Esophagus squamous epithelium (tissue), 5 donors: ENCODE data around the gene NCKIPSD. TPM values are rescaled to one million over a fixed set of nuclear protein-coding genes. Genes with fewer than 3 reads are reported as not detected.

ENCODE experiments used
- DNase-seq: peaks from one replicate; lab custom pipeline; 2025; lab: John Stamatoyannopoulos, UW
- H3K27ac ChIP-seq, 4 donors: fragments of 200-600 bp; sonication (generic); one replicate each; pipeline ENCODE4 v1.5.1; 2016 to 2019; ENCODE audit warnings: mild to moderate bottlenecking in 1 of 4
- H3K27me3 ChIP-seq, 4 donors: fragments of 200-600 bp; sonication (generic); 1 replicate in 3 of 4; 2 replicates in 1 of 4; pipeline versions ENCODE4 v1.5.1 to v1.6.0; 2017 to 2021; ENCODE audit warnings: antibody characterized with exemption in 1 of 4
- H3K36me3 ChIP-seq, 3 donors: fragments of 200-600 bp; sonication (generic); one replicate each; pipeline ENCODE4 v1.5.1; 2016 to 2019
- H3K4me1 ChIP-seq, 3 donors: fragments of 200-600 bp; sonication (generic); one replicate each; pipeline ENCODE4 v1.5.1; 2017 to 2019
- H3K4me3 ChIP-seq, 4 donors: fragments of 200-600 bp; sonication (generic); 1 replicate in 3 of 4; 2 replicates in 1 of 4; pipeline ENCODE4 v1.5.1; 2016 to 2019; ENCODE audit warnings: mild to moderate bottlenecking in 2 of 4, moderate library complexity in 1 of 4
- H3K9me3 ChIP-seq, 3 donors: fragments of 200-600 bp; sonication (generic); one replicate each; pipeline ENCODE4 v1.5.1; 2016 to 2019
- POLR2A ChIP-seq, 4 donors: fragments of 450-650 bp; IDR thresholded peaks; one replicate each; pipeline ENCODE4 v1.6.1; 2017; ENCODE audit warnings: antibody characterized with exemption in 4 of 4, mild to moderate bottlenecking in 4 of 4, moderate library complexity in 3 of 4
- WGBS, 2 donors: methylation state at CpG; one replicate each; pipeline ENCODE4 v1.1.5; 2018; 5-methylcytosine and 5-hydroxymethylcytosine counted together
- intact Hi-C: fragments of 100-400 bp; cut with DNase I; formaldehyde crosslinking; loops from one replicate; pipeline ENCODE4 v1.15.0; 2022
- total RNA-seq, 4 donors: library from RNA; depleted of rRNA; stranded (reverse); fragments of >200 nt; gene quantifications; one replicate each; pipeline ENCODE4 v1.1.0, GENCODE V29; 2016
- TF ChIP-seq, protein P1 (sequence below), 6 experiments: fragments of 450-650 bp in 4 of 6; fragments of 200-600 bp in 2 of 6; sonication (generic) in 2 of 6; IDR thresholded peaks; one replicate each; pipeline ENCODE4 v1.5.1; 2016 to 2019; ENCODE audit warnings: antibody characterized with exemption in 6 of 6, mild to moderate bottlenecking in 4 of 6, moderate library complexity in 4 of 6
- donor health status: DM: yes; HTN: yes; CAD: no.

NCKIPSD gene
- total RNA-seq, 4 donors from 2014 or later = 12.4 to 16.8 (median 15.0) TPM

DNA sequence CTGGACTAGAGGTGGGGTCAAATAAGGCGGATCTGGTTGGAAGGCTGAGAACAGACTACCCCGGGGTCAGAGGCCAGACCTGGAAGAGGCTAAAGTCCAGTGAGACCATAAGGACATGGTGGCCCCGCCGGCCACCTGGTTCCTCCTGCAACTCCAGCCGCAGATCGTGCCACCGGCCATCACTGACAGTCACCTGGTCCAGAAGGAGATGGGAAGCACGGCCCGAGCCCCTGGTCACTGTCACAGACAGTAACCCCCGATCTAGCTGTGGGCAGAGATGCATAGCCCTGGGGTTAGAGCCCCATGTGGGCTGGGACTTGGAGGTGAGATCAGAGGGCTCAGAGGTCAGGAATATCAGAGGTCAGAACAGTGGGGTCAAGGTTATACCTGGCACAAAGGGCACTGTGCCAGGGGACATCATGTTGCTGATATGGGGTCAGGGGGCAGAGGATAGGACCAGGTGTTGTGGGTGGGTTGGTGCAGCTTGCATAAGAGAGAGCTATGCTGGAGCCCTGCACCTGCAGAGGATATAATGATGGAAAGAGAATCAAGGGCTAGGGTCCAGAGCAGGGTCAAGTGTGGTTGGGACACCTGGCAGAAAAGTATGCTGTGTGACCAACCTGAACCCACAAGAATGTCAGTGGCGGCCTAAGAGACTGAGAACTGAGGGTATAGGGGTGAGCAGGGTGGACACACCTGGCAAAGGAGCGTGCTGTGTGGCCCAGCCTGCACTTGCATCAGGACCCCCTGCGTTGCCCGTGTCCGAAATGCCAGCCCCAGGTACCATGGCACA is 32.6 kb downstream of the NCKIPSD start:
- Histone ChIP-seq H3K4me1 (peaks cover 13 to 19% (median 16%) of the 10 kb centered on the region in 3 donors), H3K4me3 (no peak overlapping the region), H3K9me3 (no peaks in the 10 kb centered on the region), H3K27me3 (peaks cover 0 to 21% (median 0%) of the 10 kb centered on the region in 4 donors), H3K27ac (no peak overlapping the region), H3K36me3 (no peaks in the 10 kb centered on the region)
- intact Hi-C loops = no loop called here
- DNase-seq = no peak
- WGBS, 2 donors = 90% methylated on average over 9 to 13 of the region's 15 CpGs
- no peak for TF ChIP-seq POLR2A (IDR thresholded peaks at IDR 0.05)
- TF ChIP-seq, protein P1, sequence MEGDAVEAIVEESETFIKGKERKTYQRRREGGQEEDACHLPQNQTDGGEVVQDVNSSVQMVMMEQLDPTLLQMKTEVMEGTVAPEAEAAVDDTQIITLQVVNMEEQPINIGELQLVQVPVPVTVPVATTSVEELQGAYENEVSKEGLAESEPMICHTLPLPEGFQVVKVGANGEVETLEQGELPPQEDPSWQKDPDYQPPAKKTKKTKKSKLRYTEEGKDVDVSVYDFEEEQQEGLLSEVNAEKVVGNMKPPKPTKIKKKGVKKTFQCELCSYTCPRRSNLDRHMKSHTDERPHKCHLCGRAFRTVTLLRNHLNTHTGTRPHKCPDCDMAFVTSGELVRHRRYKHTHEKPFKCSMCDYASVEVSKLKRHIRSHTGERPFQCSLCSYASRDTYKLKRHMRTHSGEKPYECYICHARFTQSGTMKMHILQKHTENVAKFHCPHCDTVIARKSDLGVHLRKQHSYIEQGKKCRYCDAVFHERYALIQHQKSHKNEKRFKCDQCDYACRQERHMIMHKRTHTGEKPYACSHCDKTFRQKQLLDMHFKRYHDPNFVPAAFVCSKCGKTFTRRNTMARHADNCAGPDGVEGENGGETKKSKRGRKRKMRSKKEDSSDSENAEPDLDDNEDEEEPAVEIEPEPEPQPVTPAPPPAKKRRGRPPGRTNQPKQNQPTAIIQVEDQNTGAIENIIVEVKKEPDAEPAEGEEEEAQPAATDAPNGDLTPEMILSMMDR (IDR thresholded peaks at IDR 0.05) = no peak

DNA sequence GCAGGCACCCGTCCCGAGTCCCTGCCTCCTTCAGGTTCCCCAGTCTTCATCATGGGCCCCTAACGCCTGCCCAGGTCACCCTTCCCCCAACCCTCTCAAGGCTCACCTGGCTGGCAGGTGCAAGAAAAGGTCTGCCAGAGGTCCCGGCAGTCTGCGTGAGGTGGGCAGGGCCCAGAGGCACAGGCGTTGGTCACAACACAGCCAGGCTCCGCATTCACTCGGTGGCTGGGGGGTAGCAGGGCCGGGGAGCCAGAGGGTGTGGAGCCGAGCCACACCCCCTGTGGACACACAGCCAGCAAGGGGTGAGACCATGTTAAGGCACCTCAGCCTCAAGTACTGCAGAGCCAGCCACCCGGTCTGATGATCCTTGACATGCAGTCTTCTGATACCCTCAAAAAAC is 33.9 kb downstream of the NCKIPSD start:
- no peak overlapping the region for H3K27ac ChIP-seq
- no peak for TF ChIP-seq POLR2A (IDR thresholded peaks at IDR 0.05)
- TF ChIP-seq, protein P1 (IDR thresholded peaks at IDR 0.05) = no peak
- H3K4me3 ChIP-seq = no peak overlapping the region
- H3K27me3 ChIP-seq = peaks cover 0 to 7% (median 0%) of the 10 kb centered on the region in 4 donors
- H3K36me3 ChIP-seq = no peaks in the 10 kb centered on the region
- DNase-seq = no peak
- H3K4me1 ChIP-seq = peaks cover 12 to 16% (median 16%) of the 10 kb centered on the region in 3 donors
- no peaks in the 10 kb centered on the region for H3K9me3 ChIP-seq
- intact Hi-C loops = no loop called here
- WGBS, 2 donors = 67 to 70% methylated on average over 2 to 10 of the region's 11 CpGs

DNA sequence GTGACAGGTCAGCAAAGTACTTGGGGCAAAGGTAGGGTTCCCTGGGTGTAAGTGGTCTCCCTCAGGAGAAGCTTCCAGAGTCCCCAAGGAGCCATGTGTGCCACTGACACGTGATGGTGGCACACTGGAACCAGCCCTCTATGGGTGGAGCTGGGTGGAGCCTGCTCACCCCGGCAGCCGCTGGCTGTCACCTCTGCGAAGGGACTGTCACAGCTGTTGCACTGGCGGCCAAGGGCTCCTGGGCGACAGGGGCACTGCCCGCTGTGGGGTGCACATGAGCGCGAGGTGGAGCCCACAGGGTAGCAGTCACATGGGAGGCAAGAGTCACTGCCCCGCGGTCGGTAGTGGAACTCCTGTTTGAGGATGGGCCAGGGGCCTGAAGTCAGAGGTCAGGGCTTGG is 35.0 kb downstream of the NCKIPSD start:
- H3K4me1 ChIP-seq = peaks cover 5 to 7% (median 5%) of the 10 kb centered on the region in 3 donors
- H3K27ac ChIP-seq = no peak overlapping the region
- TF ChIP-seq, protein P1 (IDR thresholded peaks at IDR 0.05) = no peak
- no peak for TF ChIP-seq POLR2A (IDR thresholded peaks at IDR 0.05)
- H3K4me3 ChIP-seq = no peak overlapping the region
- DNase-seq = no peak
- WGBS, 2 donors = 83% methylated on average over 5 of the region's 12 CpGs; no CpG with 5 or more reads in 1 of the 2 donors
- no peaks in the 10 kb centered on the region for H3K9me3 ChIP-seq
- intact Hi-C loops = no loop called here
- H3K27me3 ChIP-seq = no peaks in the 10 kb centered on the region
- no peaks in the 10 kb centered on the region for H3K36me3 ChIP-seq

DNA sequence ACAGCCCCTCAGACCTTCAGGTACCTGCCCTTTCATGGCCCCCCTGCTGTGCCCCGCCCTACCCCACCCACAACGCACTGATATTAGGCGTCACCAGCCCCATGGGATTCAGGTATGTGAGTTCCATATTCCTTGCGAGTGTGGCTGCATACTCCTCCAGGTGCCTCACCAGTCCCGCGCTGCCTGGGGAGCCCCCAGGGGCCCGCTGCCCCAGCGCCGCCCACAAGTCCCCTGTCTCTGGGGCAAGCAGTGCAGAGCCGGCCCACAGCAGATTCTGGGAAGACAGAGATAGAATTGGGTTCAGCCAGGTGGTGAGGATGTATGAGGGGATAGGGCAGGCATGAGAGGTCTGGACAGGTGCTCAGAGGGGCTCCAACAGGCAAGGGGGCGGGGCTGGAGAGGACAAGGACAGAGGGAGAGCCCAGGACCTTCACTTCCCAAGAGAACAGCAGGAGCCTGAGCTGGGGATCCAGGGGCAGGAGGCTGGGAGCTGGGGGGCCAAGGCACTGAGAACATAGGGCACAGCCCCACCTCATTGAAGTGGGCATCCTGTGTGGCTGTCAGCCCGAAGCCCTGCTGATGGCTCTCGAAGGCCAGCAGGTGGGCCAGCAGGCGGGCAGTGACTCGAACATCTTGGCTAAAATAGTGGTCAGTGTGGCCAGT is 37.4 kb downstream of the NCKIPSD start:
- TF ChIP-seq, protein P1 (IDR thresholded peaks at IDR 0.05) = no peak
- 88 to 90% methylated on average over 4 to 6 of the region's 15 CpGs for WGBS, 2 donors
- intact Hi-C loops = no loop called here
- DNase-seq = no peak
- no peaks in the 10 kb centered on the region for H3K4me1 ChIP-seq
- H3K9me3 ChIP-seq = no peaks in the 10 kb centered on the region
- no peak overlapping the region for H3K4me3 ChIP-seq
- H3K36me3 ChIP-seq = no peaks in the 10 kb centered on the region
- no peaks in the 10 kb centered on the region for H3K27me3 ChIP-seq
- no peak overlapping the region for H3K27ac ChIP-seq

DNA sequence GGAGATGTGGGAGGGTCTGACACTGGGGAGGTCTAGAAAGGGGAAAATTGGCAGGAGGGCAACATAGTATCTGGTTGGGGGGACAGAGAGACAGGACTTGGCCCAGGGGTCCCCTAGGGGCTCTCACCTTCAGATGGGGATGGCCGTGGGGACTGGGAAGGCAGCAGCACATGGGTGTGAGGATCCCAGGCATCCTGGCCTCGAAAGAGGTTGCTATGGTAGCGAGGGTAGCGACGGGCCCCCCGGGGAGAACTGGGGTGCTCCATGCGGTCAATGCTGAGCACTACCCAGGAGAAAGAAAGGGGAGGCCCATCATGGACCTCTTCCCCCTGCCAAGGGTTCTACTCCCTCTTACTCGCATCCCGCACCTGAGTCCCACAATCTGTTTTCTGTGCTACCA is 38.0 kb downstream of the NCKIPSD start:
- 80 to 81% methylated on average over 4 to 9 of the region's 9 CpGs for WGBS, 2 donors
- Histone ChIP-seq H3K27ac (no peak overlapping the region), H3K9me3 (no peaks in the 10 kb centered on the region), H3K36me3 (no peaks in the 10 kb centered on the region), H3K4me3 (no peak overlapping the region), H3K4me1 (no peaks in the 10 kb centered on the region), H3K27me3 (no peaks in the 10 kb centered on the region)
- intact Hi-C loops = no loop called here
- no peak for DNase-seq
- TF ChIP-seq, protein P1 (IDR thresholded peaks at IDR 0.05) = no peak
- no peak for TF ChIP-seq POLR2A (IDR thresholded peaks at IDR 0.05)
